Effector CD8-positive, alpha-beta T cell (primary cell): ENCODE results near the gene SERTAD1.
A peak's percentile ranks its signal among the peaks of the same experiment; 100 is the strongest.
"Not testable (repeated sequence)": the region's sequence is repeated elsewhere in the genome, so short reads cannot be mapped to it uniquely, and the experiment has no call there.

Experiments used
- DNase-seq: peaks from one replicate; lab custom pipeline; 2025; lab: John Stamatoyannopoulos, UW

Gene SERTAD1

DNA sequence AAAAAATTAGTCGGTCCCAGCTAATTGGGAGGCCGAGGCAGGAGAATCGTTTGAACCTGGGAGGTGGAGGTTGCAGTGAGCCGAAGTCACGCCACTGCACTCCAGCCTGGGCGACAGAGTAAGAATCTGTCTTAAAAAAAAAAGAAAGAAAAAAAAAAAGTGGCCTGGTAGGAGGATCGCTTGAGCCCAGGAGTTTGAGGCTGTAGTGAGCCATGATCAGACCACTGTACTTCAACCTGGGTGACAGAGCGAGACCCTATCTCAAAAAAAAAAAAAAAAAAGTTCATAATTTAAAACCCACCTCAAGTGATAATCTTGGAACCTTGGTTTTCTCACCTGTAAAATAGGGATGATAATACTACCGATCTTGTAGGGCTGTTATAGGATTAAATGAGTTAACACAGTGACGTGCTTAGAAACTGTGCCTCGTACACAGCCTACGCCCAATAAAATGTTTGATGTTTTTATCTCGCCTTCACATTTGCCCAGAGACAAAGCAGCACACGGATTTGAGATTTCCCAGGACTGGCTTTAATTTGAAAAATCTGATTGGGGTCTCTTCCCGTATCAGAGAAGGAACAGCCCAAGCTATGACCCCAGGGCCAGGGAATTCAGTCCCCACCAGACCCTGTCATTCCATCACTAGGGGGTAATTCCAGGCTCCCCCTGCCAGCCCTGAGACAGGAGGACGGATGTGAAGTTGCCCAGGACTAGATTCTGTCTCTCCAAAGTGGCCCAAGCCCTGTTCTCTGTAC is 3.6 kb downstream of the SERTAD1 start:
- no peak for DNase-seq

DNA sequence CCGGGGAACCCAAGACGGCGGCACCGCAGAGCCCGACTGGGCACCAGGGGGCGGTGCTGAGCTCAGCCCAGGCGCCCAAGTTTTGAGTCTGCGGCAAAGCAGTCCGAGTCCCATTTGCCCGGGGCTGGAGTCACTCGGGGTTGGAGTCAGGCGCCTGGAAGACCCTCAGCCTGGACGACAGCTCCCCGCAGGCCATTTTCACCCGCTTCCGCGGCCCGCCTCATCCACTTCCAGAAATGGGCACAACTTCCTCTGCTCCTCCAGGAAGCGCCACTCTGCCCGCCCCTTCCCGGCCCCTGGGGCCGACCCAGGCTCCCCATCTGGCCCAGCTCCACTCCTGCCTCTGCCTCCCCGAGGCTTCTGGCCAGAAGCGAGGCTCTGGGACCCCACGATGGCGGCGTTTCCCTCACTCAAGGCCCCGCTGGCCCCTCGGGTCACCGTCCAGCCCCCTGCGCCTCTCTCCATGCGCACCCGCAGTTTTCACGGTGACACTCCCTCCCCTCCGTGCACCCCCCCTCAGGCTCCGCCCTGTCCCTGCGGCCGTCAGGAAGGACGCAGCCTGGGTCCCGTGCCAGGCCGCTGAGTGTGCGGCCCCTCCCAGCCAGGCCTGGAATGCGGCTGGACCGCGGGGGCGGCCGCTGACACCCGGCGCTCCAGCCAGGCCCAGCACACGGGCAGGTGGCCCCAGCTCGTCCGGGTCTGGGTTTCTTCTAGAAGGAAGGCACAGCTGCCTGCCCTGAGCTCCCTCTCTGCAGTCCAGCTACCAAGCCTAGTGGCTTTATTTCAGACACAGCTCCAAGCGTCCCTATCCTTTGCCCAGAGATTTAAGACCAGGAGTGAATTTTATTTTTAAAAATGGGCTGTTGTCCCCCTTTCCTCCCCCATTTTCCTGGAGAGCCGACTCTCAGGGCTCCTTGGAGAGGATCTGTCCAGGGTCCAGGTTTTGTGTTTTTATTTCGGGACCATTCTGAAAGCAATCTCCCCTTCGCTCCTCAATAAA is 4.7 kb downstream of the SERTAD1 start:
- DNase-seq: peak; percentile 60

- DNase-seq: no peak
Measured at GRCh38 chr19:40420451-40420765, 5.4 kb downstream of the SERTAD1 start.

- no peak for DNase-seq
Measured at GRCh38 chr19:40419780-40420179, 6.0 kb downstream of the SERTAD1 start.

DNA sequence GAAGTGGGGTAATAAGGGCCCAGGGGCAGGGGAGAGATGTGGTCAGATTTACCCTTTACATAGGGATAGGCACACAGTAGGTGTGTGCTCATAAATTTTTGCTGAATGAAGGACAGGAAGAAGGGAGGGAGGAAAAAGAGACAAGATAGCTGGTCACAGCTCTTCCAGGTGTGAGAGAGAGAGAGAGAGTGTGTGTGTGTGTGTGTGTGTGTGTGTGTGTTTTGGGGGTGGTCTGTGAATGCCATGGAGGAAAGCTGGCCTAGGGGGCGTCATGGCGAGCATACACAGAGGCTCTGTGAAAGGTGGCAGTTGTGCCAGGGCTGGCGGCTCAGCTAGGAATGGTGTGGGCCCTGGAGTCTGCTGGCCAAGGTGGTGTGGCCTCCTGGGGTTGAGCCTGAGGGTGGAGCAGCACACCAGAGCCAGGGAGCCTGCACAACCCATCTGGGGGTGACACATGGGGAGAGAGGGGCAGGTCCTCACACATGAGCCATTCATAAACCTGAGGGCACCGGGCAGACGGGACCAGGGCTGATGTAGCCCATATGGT is 6.7 kb downstream of the SERTAD1 start:
- no peak for DNase-seq

GRCh38 chr19:40418040-40418439 is 7.8 kb downstream of the SERTAD1 start:
- DNase-seq: no peak

- DNase-seq: no peak
Measured at GRCh38 chr19:40417643-40417981, 8.2 kb downstream of the SERTAD1 start.

DNA sequence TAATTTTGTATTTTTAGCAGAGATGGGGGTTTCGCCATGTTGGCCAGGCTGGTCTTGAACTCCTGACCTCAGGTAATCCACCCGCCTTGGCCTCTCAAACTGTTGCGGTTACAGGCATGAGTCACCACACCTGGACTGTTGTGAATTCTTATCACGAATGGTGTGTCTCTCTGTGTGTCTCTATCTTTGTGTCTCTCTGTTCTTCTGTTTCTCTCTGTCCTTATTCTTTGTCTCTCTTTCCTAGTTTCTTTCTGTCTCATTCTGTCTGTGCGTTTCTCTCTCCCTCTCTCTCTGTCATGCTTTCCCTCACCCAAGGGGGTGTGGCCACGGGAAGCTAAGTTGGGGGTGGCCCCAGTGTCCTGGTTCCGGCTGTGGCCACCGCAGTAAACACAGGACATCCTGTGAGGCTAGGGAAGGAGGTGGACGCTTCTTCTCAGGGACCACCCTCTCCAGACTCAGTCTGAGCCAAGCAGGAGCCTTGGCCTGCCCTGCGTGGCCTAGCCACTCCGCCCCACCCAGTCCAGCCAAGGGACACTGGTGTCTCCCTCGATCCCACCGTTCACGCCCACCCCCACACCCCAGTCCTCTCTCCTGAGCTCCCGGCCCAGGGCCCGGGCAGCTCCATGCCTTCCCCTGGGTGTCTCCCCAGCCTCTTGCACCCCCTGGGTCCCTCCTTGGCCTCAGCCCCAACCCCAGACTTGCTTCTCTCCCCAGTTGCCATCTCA is 8.7 kb downstream of the SERTAD1 start:
- DNase-seq: no peak

DNA sequence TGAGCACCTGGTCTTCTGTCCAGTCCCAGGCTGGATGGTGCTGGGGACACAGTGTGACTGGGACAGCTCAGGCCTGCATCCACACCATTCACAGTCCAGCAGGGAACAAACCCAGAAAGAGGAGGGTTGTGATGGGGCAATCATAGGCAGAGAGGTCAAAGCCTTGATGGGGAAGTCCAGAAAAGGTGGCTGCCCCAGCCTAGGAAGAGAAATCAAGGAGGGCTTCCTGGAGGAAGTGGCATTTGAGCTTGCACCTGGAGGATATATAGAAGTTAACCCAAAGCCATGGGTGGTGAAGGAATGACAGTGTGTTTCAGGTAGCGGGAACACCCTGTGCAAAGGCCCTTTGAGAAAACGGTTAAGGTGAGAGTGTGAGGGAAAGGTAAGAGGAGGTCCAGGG is 10.0 kb downstream of the SERTAD1 start:
- no peak for DNase-seq

DNA sequence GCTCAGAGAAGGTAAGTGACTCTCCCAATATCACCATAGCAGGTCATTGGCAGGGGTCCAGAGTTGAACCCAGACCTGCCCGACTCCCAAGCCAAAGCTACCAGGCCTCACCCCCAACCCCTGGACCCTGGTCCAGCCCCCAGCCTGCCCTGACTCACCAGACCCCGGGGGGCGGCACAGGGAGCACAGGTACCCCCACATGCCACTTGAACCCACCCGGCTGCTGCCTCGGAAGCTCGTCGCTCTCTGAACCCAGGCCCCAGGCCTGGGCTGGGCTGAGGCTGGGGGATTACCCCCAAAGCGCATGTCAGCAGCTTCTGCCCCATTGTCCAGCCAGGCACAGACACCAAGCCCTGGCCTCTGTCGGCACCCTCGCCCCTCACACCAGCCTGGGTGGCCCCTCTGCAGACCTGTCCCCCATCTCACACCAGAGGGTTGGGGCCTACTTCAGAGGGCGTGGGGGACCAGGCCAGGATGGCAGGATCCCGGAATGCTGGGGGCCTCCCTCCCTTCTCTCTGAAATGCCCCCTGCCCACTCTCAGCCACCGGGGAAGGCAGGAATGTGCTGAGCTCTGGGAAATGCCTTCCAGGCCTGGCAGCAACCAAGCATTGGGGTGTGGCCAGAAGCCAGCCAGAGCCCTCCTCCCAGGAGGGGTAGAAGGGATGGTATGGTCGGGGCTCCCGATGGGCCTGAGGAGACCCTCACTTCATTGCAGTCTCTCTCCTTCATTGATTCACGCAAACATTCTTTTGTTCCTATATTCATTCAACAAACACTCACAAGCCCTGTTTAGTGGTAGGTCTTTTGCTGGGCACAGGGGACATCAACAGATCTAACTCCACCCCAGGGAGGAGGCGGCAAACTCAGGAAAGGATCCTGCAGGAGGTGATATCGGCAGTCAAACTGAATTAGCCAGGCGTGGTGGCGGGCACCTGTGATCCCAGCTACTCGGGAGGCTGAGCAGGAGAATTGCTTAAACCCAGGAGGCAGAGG is 11.0 kb downstream of the SERTAD1 start:
- DNase-seq: no peak

GRCh38 chr19:40413291-40413845 is 12.4 kb downstream of the SERTAD1 start, which contains the start of gene PRX:
PRX (minus strand) TSS chr19:40413378; CDS start chr19:40407932, 5,446 bp downstream.
- DNase-seq: no peak

DNA sequence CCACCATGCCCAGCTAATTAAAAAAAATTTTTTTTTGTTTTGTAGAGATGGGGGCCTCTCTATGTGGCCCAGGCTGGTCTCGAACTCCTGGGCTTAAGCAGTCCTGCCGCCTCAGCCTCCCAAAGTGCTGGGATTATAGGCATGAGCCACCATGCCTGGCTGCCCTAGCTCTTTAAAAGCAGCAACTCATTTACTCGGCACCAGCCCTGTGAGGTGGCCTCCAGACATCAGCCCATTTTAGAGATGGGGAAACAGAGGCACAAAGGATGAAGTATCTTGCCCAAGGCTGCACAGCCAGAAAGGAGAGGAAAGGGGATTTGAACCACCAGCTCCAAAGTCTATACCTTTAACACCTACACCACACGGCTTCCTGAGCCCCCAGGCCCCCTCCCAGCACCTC is 12.9 kb downstream of the SERTAD1 start:
- no peak for DNase-seq

- no peak for DNase-seq
Measured at GRCh38 chr19:40411958-40412499, 13.8 kb downstream of the SERTAD1 start.

- DNase-seq: no peak
Measured at GRCh38 chr19:40411125-40411842, 14.5 kb downstream of the SERTAD1 start.

DNA sequence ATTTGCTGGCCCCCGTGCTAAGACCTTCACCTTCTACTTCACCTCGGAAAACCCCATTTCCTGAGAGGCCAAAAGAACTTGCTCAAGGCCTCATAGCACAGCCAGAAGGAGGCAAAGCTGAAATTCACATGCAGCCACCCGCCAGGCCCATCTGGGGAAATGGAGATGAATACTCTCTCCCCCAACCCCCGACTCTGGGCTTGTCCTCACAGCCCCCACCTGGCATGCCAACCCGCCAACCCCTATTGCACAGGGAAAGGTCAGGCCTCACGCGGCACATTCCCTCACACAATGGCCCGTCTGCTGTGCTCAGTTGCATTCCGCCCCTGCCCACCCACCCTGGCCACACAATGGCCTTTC is 15.8 kb downstream of the SERTAD1 start:
- DNase-seq: no peak

- DNase-seq: not testable (repeated sequence)
Measured at GRCh38 chr19:40408598-40408925, 17.2 kb downstream of the SERTAD1 start.

GRCh38 chr19:40407714-40408597 is 17.8 kb downstream of the SERTAD1 start:
- no peak for DNase-seq

GRCh38 chr19:40403262-40403984 is 22.4 kb downstream of the SERTAD1 start:
- peak; percentile 68 for DNase-seq
